ENCODE data around the gene WDFY4.

DNA sequence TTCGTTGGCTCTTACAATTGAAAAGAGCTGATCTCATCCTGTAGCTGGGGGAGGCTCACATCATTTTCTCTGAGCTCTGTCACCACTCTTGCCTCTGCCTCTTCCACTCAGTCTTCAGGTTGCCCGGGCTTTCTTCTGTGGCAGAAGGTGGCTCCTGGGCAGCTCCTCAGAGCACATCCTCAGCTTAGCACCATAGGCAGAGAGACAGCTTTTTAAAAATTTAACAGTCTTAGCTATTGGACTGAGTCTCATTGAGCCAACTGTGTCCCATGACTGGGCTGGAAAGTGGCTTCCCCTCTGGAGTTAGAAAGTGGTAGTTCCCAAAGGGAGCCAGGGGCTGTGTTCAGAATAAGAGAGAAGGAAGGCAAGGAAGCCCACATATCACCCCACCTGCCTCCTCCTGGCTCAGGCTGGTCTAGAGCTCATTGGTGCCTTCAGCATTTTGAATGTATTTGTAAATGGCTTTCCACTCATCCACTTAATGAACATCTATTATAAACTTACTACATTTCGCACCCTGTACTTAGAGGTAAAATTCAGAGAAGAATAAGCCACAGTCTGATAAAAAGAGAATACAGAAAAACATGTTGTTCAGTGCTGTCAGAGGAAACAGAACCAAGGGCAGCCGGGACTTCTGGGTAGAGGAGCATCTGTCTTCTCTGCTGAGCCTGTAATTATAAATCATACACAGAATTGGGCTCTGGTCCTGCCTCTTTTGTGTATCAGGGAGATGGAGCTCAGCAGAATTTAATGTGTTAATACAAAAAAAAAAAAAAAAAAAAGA lies 119.3 kb downstream of the WDFY4 start:
- TF ChIP-seq, protein P1, sequence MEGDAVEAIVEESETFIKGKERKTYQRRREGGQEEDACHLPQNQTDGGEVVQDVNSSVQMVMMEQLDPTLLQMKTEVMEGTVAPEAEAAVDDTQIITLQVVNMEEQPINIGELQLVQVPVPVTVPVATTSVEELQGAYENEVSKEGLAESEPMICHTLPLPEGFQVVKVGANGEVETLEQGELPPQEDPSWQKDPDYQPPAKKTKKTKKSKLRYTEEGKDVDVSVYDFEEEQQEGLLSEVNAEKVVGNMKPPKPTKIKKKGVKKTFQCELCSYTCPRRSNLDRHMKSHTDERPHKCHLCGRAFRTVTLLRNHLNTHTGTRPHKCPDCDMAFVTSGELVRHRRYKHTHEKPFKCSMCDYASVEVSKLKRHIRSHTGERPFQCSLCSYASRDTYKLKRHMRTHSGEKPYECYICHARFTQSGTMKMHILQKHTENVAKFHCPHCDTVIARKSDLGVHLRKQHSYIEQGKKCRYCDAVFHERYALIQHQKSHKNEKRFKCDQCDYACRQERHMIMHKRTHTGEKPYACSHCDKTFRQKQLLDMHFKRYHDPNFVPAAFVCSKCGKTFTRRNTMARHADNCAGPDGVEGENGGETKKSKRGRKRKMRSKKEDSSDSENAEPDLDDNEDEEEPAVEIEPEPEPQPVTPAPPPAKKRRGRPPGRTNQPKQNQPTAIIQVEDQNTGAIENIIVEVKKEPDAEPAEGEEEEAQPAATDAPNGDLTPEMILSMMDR (IDR thresholded peaks at IDR 0.05 in 2 of 3, conservative IDR thresholded peaks at IDR 0.05 in 1 of 3; ENCODE audit: borderline replicate concordance in 1 of 3, insufficient read depth in 1 of 3, low read depth in 2 of 3, low read length in 2 of 3): no peak
- no peak for TF ChIP-seq POLR2A (IDR thresholded peaks at IDR 0.05; ENCODE audit: borderline replicate concordance, extremely low read depth, insufficient read depth, insufficient read length)
- TF ChIP-seq JUND (IDR thresholded peaks at IDR 0.05): no peak
- no peak for TF ChIP-seq POLR2AphosphoS5 (IDR thresholded peaks at IDR 0.05; ENCODE audit: low read depth, low read length)
- TF ChIP-seq, protein P2, sequence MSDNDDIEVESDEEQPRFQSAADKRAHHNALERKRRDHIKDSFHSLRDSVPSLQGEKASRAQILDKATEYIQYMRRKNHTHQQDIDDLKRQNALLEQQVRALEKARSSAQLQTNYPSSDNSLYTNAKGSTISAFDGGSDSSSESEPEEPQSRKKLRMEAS (IDR thresholded peaks at IDR 0.05): no peak
- no peak for TF ChIP-seq ZNF274 (IDR thresholded peaks at IDR 0.05; ENCODE audit: low read depth, low read length)
- TF ChIP-seq TCF7L2 (IDR thresholded peaks at IDR 0.05; ENCODE audit: borderline replicate concordance, extremely low read depth, insufficient read depth, insufficient read length): no peak
- TF ChIP-seq EZH2 (IDR thresholded peaks at IDR 0.05): no peak
- no peak for TF ChIP-seq SIN3A (IDR thresholded peaks at IDR 0.05; ENCODE audit: low read depth)
